ENCODE results near the gene SLC12A3.

DNA sequence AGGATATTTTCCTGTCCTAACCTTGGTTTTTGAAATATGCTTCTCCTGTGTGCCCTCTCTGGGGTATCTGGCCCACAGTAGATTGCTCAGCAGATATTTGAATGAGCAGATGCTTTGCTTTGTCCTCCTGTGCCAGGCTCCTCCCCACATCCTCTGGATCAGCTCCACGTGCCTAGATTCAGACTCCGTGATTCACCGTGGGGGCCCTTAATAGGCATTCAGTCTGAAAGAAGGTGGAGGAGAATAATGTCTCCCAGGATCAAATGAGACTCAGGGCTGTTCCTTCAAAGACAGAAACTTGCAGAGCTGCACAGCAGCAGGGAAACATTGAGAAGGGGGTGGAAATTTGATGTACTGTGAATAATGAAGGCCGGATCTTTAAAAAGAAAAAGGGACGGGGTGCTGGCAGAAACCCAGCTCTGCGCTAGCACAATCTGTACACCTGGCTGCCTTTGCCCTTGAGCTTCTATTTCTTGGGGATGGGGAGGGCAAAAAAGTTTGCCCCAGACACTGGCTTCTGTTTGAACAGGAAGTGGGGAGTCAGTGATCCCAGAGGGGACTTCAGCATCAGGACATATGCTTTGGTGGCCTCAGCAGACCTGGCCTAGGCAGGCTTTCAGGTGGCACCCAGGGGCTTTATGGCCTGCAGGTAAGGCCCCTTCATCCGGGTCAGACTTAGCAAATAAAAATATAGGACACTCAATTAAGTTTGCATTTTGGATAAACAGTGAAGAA lies 15.9 kb upstream of the SLC12A3 start:
- no peak for TF ChIP-seq POLR2A (IDR thresholded peaks at IDR 0.05; ENCODE audit: control extremely low read depth in 1 of 2, low read depth in 2 of 2, low read length in 2 of 2)
- TF ChIP-seq RNF2 (IDR thresholded peaks at IDR 0.05; ENCODE audit: borderline replicate concordance, low read depth, low read length, missing control alignments, poor library complexity, severe bottlenecking) = no peak
- TF ChIP-seq ATF2 (IDR thresholded peaks at IDR 0.05; ENCODE audit: low read length) = no peak
- no peak for TF ChIP-seq JUND (IDR thresholded peaks at IDR 0.05; ENCODE audit: low read length)
- TF ChIP-seq, protein P1, sequence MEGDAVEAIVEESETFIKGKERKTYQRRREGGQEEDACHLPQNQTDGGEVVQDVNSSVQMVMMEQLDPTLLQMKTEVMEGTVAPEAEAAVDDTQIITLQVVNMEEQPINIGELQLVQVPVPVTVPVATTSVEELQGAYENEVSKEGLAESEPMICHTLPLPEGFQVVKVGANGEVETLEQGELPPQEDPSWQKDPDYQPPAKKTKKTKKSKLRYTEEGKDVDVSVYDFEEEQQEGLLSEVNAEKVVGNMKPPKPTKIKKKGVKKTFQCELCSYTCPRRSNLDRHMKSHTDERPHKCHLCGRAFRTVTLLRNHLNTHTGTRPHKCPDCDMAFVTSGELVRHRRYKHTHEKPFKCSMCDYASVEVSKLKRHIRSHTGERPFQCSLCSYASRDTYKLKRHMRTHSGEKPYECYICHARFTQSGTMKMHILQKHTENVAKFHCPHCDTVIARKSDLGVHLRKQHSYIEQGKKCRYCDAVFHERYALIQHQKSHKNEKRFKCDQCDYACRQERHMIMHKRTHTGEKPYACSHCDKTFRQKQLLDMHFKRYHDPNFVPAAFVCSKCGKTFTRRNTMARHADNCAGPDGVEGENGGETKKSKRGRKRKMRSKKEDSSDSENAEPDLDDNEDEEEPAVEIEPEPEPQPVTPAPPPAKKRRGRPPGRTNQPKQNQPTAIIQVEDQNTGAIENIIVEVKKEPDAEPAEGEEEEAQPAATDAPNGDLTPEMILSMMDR (IDR thresholded peaks at IDR 0.05; ENCODE audit: control extremely low read depth in 1 of 3, insufficient read depth in 1 of 3, low read depth in 1 of 3, low read length in 3 of 3) = no peak
- no peak for TF ChIP-seq NANOG (IDR thresholded peaks at IDR 0.05; ENCODE audit: insufficient read depth, low read depth, low read length, poor library complexity, severe bottlenecking)
- 0 out of 2 replicates have a peak, but pooled peaks have one; percentile 23 for TF ChIP-seq MAX (IDR thresholded peaks at IDR 0.05)

Data from H1 (cell line).